HG02759 (cell line): ENCODE data around the gene ROR2.
"Not testable (repeated sequence)": the region's sequence is repeated elsewhere in the genome, so short reads cannot be mapped to it uniquely, and the experiment has no call there.

Experiments
- ATAC-seq: cut with Tn5 transposase; IDR thresholded peaks from one replicate; pipeline ENCODE4 v1.9.1; 2021; ENCODE audit warnings: mild to moderate bottlenecking, moderate library complexity; ENCODE audit not compliant: unreplicated experiment

ROR2 gene

GRCh38 chr9:91546574-91546973 is 403.5 kb downstream of the ROR2 start:
- no peak for ATAC-seq

GRCh38 chr9:91541734-91542133 is 408.3 kb downstream of the ROR2 start:
- no peak for ATAC-seq

GRCh38 chr9:91540506-91540905 is 409.5 kb downstream of the ROR2 start:
- not testable (repeated sequence) for ATAC-seq

- no peak for ATAC-seq
Measured at GRCh38 chr9:91536211-91536691, 413.8 kb downstream of the ROR2 start.

- no peak for ATAC-seq
Measured at GRCh38 chr9:91534374-91534773, 415.7 kb downstream of the ROR2 start.

GRCh38 chr9:91533382-91533781 is 416.6 kb downstream of the ROR2 start:
- no peak for ATAC-seq

- no peak for ATAC-seq
Measured at GRCh38 chr9:91532325-91532724, 417.7 kb downstream of the ROR2 start.

- ATAC-seq: no peak
Measured at GRCh38 chr9:91530829-91531228, 419.2 kb downstream of the ROR2 start.

GRCh38 chr9:91522481-91522880 is 427.5 kb downstream of the ROR2 start:
- no peak for ATAC-seq

GRCh38 chr9:91519520-91520277 is 430.3 kb downstream of the ROR2 start:
- no peak for ATAC-seq

GRCh38 chr9:91518462-91518861 is 431.6 kb downstream of the ROR2 start:
- ATAC-seq: no peak

- ATAC-seq: no peak
Measured at GRCh38 chr9:91517801-91518200, 432.2 kb downstream of the ROR2 start.

GRCh38 chr9:91517332-91517731 is 432.7 kb downstream of the ROR2 start:
- not testable (repeated sequence) for ATAC-seq

GRCh38 chr9:91516777-91517176 is 433.3 kb downstream of the ROR2 start:
- ATAC-seq: no peak

- ATAC-seq: no peak
Measured at GRCh38 chr9:91516081-91516480, 433.9 kb downstream of the ROR2 start.

- ATAC-seq: peak; percentile 89
Measured at GRCh38 chr9:91515074-91515687, 434.8 kb downstream of the ROR2 start.
